Measurements from ENCODE around the gene ALAS1.
A peak's percentile ranks its signal among the peaks of the same experiment; 100 is the strongest.

ALAS1 gene

DNA sequence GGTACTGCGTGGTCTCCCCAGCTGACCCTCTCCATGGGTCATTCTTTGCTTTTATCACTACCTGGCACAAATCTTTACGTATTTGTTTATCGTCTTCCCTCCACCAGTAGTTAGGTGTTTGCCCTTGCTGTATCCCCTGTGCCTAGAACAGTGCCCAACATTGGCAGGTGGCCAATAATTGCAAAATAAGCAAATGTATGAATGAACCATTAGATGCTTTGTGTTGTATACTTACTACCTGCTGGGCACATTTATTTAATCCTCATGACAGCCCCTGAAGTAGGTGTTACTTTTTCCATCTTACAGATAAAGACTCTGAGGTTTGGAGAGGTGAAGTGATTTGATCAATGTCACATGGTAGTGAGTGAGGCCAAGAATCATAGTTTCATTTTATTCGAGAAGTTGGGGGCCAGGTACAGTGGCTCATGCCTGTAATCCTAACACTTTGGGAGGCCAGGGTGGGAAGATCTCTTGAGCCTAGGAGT lies 43.0 kb downstream of the ALAS1 start:
- Histone ChIP-seq H3K9ac (ENCODE audit: low read length) (no peak overlapping the region), H4K20me1 (ENCODE audit: insufficient read depth, low read length) (no peaks in the 10 kb centered on the region), H3K4me1 (ENCODE audit: insufficient read depth, low read length, severe bottlenecking) (peaks cover 47% of the 10 kb centered on the region), H3K27me3 (ENCODE audit: insufficient read depth, low read length) (no peaks in the 10 kb centered on the region), H3K27ac (ENCODE audit: low read depth, low read length, poor library complexity, severe bottlenecking) (peak overlapping the region; percentile 74), H3K79me2 (ENCODE audit: insufficient read depth, low read length) (peaks cover 8% of the 10 kb centered on the region), H3K4me2 (ENCODE audit: low read length) (peak overlapping the region; percentile 98; the same call in 1 of the 2 replicates), H2AFZ (ENCODE audit: low read length) (no peak overlapping the region), H3K4me3 (ENCODE audit: low read depth, low read length, poor library complexity, severe bottlenecking) (no peak overlapping the region), H3K9me2 (ENCODE audit: low read depth, low read length) (no peaks in the 10 kb centered on the region), H3K9me3 (ENCODE audit: low read length) (no peaks in the 10 kb centered on the region), H3F3A (ENCODE audit: insufficient read depth, low read length) (no peaks in the 10 kb centered on the region), H3K36me3 (ENCODE audit: insufficient read depth, low read length) (peaks cover 6% of the 10 kb centered on the region; the same call in 1 of the 2 replicates)
- TF ChIP-seq, protein P1, sequence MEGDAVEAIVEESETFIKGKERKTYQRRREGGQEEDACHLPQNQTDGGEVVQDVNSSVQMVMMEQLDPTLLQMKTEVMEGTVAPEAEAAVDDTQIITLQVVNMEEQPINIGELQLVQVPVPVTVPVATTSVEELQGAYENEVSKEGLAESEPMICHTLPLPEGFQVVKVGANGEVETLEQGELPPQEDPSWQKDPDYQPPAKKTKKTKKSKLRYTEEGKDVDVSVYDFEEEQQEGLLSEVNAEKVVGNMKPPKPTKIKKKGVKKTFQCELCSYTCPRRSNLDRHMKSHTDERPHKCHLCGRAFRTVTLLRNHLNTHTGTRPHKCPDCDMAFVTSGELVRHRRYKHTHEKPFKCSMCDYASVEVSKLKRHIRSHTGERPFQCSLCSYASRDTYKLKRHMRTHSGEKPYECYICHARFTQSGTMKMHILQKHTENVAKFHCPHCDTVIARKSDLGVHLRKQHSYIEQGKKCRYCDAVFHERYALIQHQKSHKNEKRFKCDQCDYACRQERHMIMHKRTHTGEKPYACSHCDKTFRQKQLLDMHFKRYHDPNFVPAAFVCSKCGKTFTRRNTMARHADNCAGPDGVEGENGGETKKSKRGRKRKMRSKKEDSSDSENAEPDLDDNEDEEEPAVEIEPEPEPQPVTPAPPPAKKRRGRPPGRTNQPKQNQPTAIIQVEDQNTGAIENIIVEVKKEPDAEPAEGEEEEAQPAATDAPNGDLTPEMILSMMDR (IDR thresholded peaks at IDR 0.05; ENCODE audit: low read length), result no peak
- TF ChIP-seq EZH2 (IDR thresholded peaks at IDR 0.05; ENCODE audit: borderline replicate concordance, low read length), result no peak

DNA sequence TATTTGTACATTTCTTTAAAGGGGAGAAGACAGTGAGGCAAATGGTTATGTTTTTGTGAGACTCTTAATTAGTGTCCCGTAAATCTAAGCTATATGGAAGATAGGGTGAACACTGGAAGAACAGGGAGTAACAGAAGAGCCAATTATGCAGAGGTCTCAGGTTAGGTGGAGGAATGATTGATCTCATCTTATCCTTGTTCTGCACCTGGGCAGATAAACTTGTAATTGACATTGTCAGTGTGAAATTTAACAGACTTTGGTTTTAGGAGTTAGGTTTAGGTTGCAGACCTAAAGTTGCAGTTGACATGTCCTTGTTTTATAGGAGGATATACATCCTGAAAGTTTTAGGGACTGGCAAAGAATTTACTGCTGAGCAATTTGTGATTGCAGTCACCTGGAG lies 44.1 kb downstream of the ALAS1 start:
- H3K27ac ChIP-seq (ENCODE audit: low read depth, low read length, poor library complexity, severe bottlenecking), result no peak overlapping the region
- H3K9me3 ChIP-seq (ENCODE audit: low read length), result no peaks in the 10 kb centered on the region
- H2AFZ ChIP-seq (ENCODE audit: low read length), result no peak overlapping the region
- no peak overlapping the region for H3K4me2 ChIP-seq (ENCODE audit: low read length)
- H3K36me3 ChIP-seq (ENCODE audit: insufficient read depth, low read length), result peaks cover 6% of the 10 kb centered on the region; the same call in 1 of the 2 replicates
- TF ChIP-seq EZH2 (IDR thresholded peaks at IDR 0.05; ENCODE audit: borderline replicate concordance, low read length), result no peak
- TF ChIP-seq, protein P1 (IDR thresholded peaks at IDR 0.05; ENCODE audit: low read length), result no peak
- no peaks in the 10 kb centered on the region for H3K27me3 ChIP-seq (ENCODE audit: insufficient read depth, low read length)
- H3F3A ChIP-seq (ENCODE audit: insufficient read depth, low read length), result no peaks in the 10 kb centered on the region
- H4K20me1 ChIP-seq (ENCODE audit: insufficient read depth, low read length), result no peaks in the 10 kb centered on the region
- H3K9ac ChIP-seq (ENCODE audit: low read length), result no peak overlapping the region
- H3K4me3 ChIP-seq (ENCODE audit: low read depth, low read length, poor library complexity, severe bottlenecking), result no peak overlapping the region
- H3K4me1 ChIP-seq (ENCODE audit: insufficient read depth, low read length, severe bottlenecking), result peaks cover 55% of the 10 kb centered on the region
- no peaks in the 10 kb centered on the region for H3K9me2 ChIP-seq (ENCODE audit: low read depth, low read length)
- peaks cover 8% of the 10 kb centered on the region for H3K79me2 ChIP-seq (ENCODE audit: insufficient read depth, low read length)

DNA sequence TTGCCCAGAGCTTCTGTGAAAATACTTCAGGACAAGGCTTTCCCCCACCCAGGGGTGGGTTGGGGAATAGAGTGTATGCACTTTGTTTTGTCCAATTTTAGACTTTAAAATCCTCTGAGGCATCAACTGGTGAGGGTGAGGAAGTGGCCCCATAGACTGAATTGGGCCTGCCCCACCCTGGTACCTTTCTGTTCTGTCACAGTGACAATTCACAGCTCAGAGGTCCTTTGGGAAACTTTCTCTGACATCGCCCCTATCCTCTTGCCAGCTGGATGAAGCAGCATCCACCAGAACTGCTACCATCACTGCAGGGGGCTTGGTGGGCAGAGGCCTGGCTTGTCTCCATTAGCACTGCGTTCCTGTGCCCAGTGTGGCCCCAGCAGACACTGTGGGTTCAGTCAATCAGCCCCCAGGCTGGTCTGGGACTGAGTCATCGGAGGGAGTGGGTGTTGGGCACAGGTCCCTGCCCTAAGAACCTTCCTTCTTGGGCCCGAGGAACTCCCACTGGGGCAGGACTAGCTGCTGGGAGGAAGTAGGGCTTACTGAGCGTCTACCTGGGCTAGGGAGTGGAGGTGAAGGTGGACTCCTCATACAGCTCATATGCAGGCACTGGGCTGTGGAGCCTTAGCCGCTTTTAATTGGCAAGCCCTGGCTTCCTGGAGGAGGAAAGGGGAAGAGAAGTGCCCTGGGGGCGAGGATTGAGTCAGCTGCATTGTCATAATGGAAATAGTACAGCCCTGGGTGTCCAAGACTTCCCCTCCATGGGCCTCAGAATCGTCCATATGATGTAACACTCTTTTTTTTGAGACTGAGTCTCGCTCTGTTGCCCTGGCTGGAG lies 46.0 kb downstream of the ALAS1 start:
- no peaks in the 10 kb centered on the region for H3K9me3 ChIP-seq (ENCODE audit: low read length)
- H3K4me1 ChIP-seq (ENCODE audit: insufficient read depth, low read length, severe bottlenecking), result peaks cover 41% of the 10 kb centered on the region
- H3K27me3 ChIP-seq (ENCODE audit: insufficient read depth, low read length), result no peaks in the 10 kb centered on the region
- no peak overlapping the region for H3K4me3 ChIP-seq (ENCODE audit: low read depth, low read length, poor library complexity, severe bottlenecking)
- no peaks in the 10 kb centered on the region for H3F3A ChIP-seq (ENCODE audit: insufficient read depth, low read length)
- H3K27ac ChIP-seq (ENCODE audit: low read depth, low read length, poor library complexity, severe bottlenecking), result no peak overlapping the region
- H4K20me1 ChIP-seq (ENCODE audit: insufficient read depth, low read length), result no peaks in the 10 kb centered on the region
- H3K9ac ChIP-seq (ENCODE audit: low read length), result no peak overlapping the region
- no peaks in the 10 kb centered on the region for H3K79me2 ChIP-seq (ENCODE audit: insufficient read depth, low read length)
- H3K36me3 ChIP-seq (ENCODE audit: insufficient read depth, low read length), result peaks cover 8% of the 10 kb centered on the region; the same call in 1 of the 2 replicates
- no peak overlapping the region; the same call in 1 of the 2 replicates for H3K4me2 ChIP-seq (ENCODE audit: low read length)
- TF ChIP-seq EZH2 (IDR thresholded peaks at IDR 0.05; ENCODE audit: borderline replicate concordance, low read length), result no peak
- TF ChIP-seq, protein P1 (IDR thresholded peaks at IDR 0.05; ENCODE audit: low read length), result no peak
- no peak overlapping the region for H2AFZ ChIP-seq (ENCODE audit: low read length)
- no peaks in the 10 kb centered on the region for H3K9me2 ChIP-seq (ENCODE audit: low read depth, low read length)
